ENCODE data around the gene NECAP2. TPM values are rescaled to one million over a fixed set of nuclear protein-coding genes. Genes with fewer than 3 reads are reported as not detected.

NECAP2 gene
- total and polyA plus RNA-seq, 2 of the 4 experiments (the other 2 are of a cell fraction): 80.5 to 85.1 TPM

GRCh38 chr1:16402742-16403141, 37.8 kb upstream of the NECAP2 start:
- H3K4me3 ChIP-seq (ENCODE audit: insufficient read depth, low read depth, low read length): no peak overlapping the region
- H3K27ac ChIP-seq (ENCODE audit: insufficient read depth, low read length): no peak overlapping the region
- no peak overlapping the region for H3K4me2 ChIP-seq (ENCODE audit: low read depth, low read length)
- TF ChIP-seq CEBPB (IDR thresholded peaks at IDR 0.05; ENCODE audit: low read depth, low read length) (peak; percentile 51), NFE2L2 (IDR thresholded peaks at IDR 0.05; ENCODE audit: low read depth, low read length) (no peak)
- peaks cover 15% of the 10 kb centered on the region; the same call in 1 of the 2 replicates for H3K9me1 ChIP-seq (ENCODE audit: insufficient read depth, low read length)
- peaks cover 22% of the 10 kb centered on the region for H3K36me3 ChIP-seq (ENCODE audit: control insufficient read depth, insufficient read depth, low read length)
- no peak overlapping the region for H4K5ac ChIP-seq (ENCODE audit: low read depth, low read length)
- dilution Hi-C loops (cut with HindIII; ENCODE audit: low sequenced_read_pairs, unreplicated experiment): no loop called here
- H3K9ac ChIP-seq (ENCODE audit: low read depth, low read length): no peak overlapping the region
- intact Hi-C loops (cut with micrococcal nuclease): no loop called here
- no peak overlapping the region for H2BK120ac ChIP-seq (ENCODE audit: low read depth, low read length)
- 0 out of 2 replicates have a peak, but pooled peaks cover 3% of the 10 kb centered on the region for H4K20me1 ChIP-seq (ENCODE audit: insufficient read depth, low read length)
- POLR2A ChIA-PET (ENCODE audit: unreplicated experiment): interaction anchor here (0.6 kb wide), 1 partner anchor 110 kb away, joined by 3 read pairs; no protein-coding TSS in a partner anchor
- H2BK20ac ChIP-seq (ENCODE audit: low read depth, low read length): no peak overlapping the region
- 0 out of 2 replicates have a peak overlapping the region, but pooled peaks have one; percentile 3 for H3K14ac ChIP-seq (replicated peaks; ENCODE audit: low read depth, low read length)
- no peak overlapping the region for H2BK15ac ChIP-seq (ENCODE audit: low read depth, low read length)
- ATAC-seq (ENCODE audit: low read depth): 0 out of 2 replicates have a peak, but pooled peaks have one; percentile 27
- no peak overlapping the region for H4K91ac ChIP-seq (ENCODE audit: insufficient read depth, low read depth, low read length)
- H3K56ac ChIP-seq (ENCODE audit: extremely low read depth, insufficient read depth, low read length): no peak overlapping the region
- H2AFZ ChIP-seq (replicated peaks; ENCODE audit: low read length, poor library complexity): peak overlapping the region; percentile 0
- no peak overlapping the region for H3K23ac ChIP-seq (ENCODE audit: low read depth, low read length)
- H2AK5ac ChIP-seq (ENCODE audit: low read depth, low read length): peak overlapping the region; percentile 33; the same call in 1 of the 2 replicates
- H2BK5ac ChIP-seq (ENCODE audit: low read depth, low read length, poor library complexity, severe bottlenecking): no peak overlapping the region
- BruUV-seq (replicated peaks): no TSS peak
- H2AK9ac ChIP-seq (replicated peaks; ENCODE audit: low read depth, low read length, poor library complexity): peak overlapping the region; percentile 21
- DNase-seq: no peak
- H3K4ac ChIP-seq (ENCODE audit: low read depth, low read length): peak overlapping the region; percentile 2; the same call in 1 of the 2 replicates
- H3K18ac ChIP-seq (ENCODE audit: low read depth, low read length): no peak overlapping the region
- WGBS, 2 experiments (ENCODE audit: extremely low coverage in 2 of 2, insufficient read length in 1 of 2): 46% methylated on average over 2 of the region's 10 CpGs; no CpG with 5 or more reads in 1 of the 2 experiments
- in situ Hi-C loops (cut with MboI; ENCODE audit: low sequenced_read_pairs): no loop called here
- CTCF ChIA-PET: no interaction called here
- H3K27me3 ChIP-seq (ENCODE audit: control insufficient read depth, insufficient read depth, low read length): no peaks in the 10 kb centered on the region
- H3K4me1 ChIP-seq (ENCODE audit: control insufficient read depth, insufficient read depth, low read length): no peaks in the 10 kb centered on the region; the same call in 1 of the 2 replicates
- no peaks in the 10 kb centered on the region for H3K9me3 ChIP-seq (ENCODE audit: control insufficient read depth, insufficient read depth, low read length)
- peaks cover 0 to 18% of the 10 kb centered on the region in 2 experiments; a peak in 2 of 4 replicates for H3K79me1 ChIP-seq (ENCODE audit: low read depth in 1 of 2, low read length in 2 of 2)
- H4K8ac ChIP-seq (ENCODE audit: low read depth in 2 of 2, low read length in 2 of 2): 0 out of 4 replicates have a peak overlapping the region, but pooled peaks of 1 of the 2 experiments have one; percentile 1
